HG03565 (cell line): ENCODE results near the gene TMC3.

Source experiments
- ATAC-seq: cut with Tn5 transposase; IDR thresholded peaks from one replicate; pipeline ENCODE4 v1.9.1; 2021; ENCODE audit warnings: mild to moderate bottlenecking, moderate library complexity; ENCODE audit not compliant: unreplicated experiment

The TMC3 gene

GRCh38 chr15:81323944-81324881 lies 49.8 kb downstream of the TMC3 start, which contains the start of gene STARD5:
TSS of gene STARD5 (minus strand) at chr15:81324141. CDS start at chr15:81324099, 42 bp downstream.
- peak; percentile 97 for ATAC-seq

- ATAC-seq = no peak
Measured at GRCh38 chr15:81323559-81323943, 50.5 kb downstream of the TMC3 start.

- no peak for ATAC-seq
Measured at GRCh38 chr15:81322676-81323253, 51.2 kb downstream of the TMC3 start.

- ATAC-seq = no peak
Measured at GRCh38 chr15:81321667-81322066, 52.3 kb downstream of the TMC3 start.

- no peak for ATAC-seq
Measured at GRCh38 chr15:81317642-81318017, 56.4 kb downstream of the TMC3 start.

GRCh38 chr15:81316267-81316666 lies 57.7 kb downstream of the TMC3 start:
- ATAC-seq = no peak

- ATAC-seq = no peak
Measured at GRCh38 chr15:81315452-81316175, 58.4 kb downstream of the TMC3 start.

GRCh38 chr15:81314378-81314777 lies 59.6 kb downstream of the TMC3 start:
- ATAC-seq = no peak

- ATAC-seq = no peak
Measured at GRCh38 chr15:81313686-81314085, 60.3 kb downstream of the TMC3 start.

- no peak for ATAC-seq
Measured at GRCh38 chr15:81312790-81313543, 61.0 kb downstream of the TMC3 start.

GRCh38 chr15:81311752-81312464 lies 62.1 kb downstream of the TMC3 start:
- ATAC-seq = peak; percentile 45

GRCh38 chr15:81310480-81310879 lies 63.5 kb downstream of the TMC3 start:
- ATAC-seq = no peak

- no peak for ATAC-seq
Measured at GRCh38 chr15:81309647-81310450, 64.2 kb downstream of the TMC3 start.

GRCh38 chr15:81308260-81308659 lies 65.8 kb downstream of the TMC3 start:
- no peak for ATAC-seq

GRCh38 chr15:81304226-81304625 lies 69.8 kb downstream of the TMC3 start:
- ATAC-seq = no peak

- ATAC-seq = no peak
Measured at GRCh38 chr15:81303244-81304225, 70.5 kb downstream of the TMC3 start.

- ATAC-seq = no peak
Measured at GRCh38 chr15:81302701-81303109, 71.3 kb downstream of the TMC3 start.

GRCh38 chr15:81301815-81302399 lies 72.1 kb downstream of the TMC3 start:
- ATAC-seq = peak; percentile 75
